K562 (cell line): ENCODE data around the gene BTG2. TPM values are rescaled to one million over a fixed set of nuclear protein-coding genes. Genes with fewer than 3 reads are reported as not detected.
A peak's percentile ranks its signal among the peaks of the same experiment; 100 is the strongest.

Experiments
- ARID4B ChIP-seq: sonication (generic); formaldehyde crosslinking; IDR thresholded peaks from 2 replicates; pipeline ENCODE4 v1.8.0; 2022; ENCODE audit warnings: mild to moderate bottlenecking, missing genetic modification reagents
- ATF7 ChIP-seq: fragments of 450-650 bp; IDR thresholded peaks from 2 replicates; pipeline ENCODE4 v1.7.1; 2014; ENCODE audit warnings: mild to moderate bottlenecking, moderate library complexity
- DEAF1 ChIP-seq: fragments of 450-650 bp; formaldehyde crosslinking; IDR thresholded peaks from 2 replicates; pipeline ENCODE4 v1.4.0; 2020; ENCODE audit warnings: mild to moderate bottlenecking, moderate library complexity
- ETV1 ChIP-seq: fragments of 450-650 bp; conservative IDR thresholded peaks from 2 replicates; pipeline ENCODE4 v1.6.1; 2016; ENCODE audit warnings: missing genetic modification characterization, control low read depth, low read depth, missing compliant biosample characterization
- HNRNPK ChIP-seq: fragments of 200-400 bp; formaldehyde crosslinking; IDR thresholded peaks from one replicate; pipeline ENCODE4 v1.6.1; 2018; ENCODE audit warnings: mild to moderate bottlenecking, low read depth, low read length; ENCODE audit not compliant: poor library complexity, severe bottlenecking
- IFI16 ChIP-seq: fragments of 250-450 bp; sonication (Bioruptor Pico); IDR thresholded peaks from 2 replicates; pipeline ENCODE4 v2.1.2; 2022; ENCODE audit warnings: mild to moderate bottlenecking, inconsistent platforms
- ILK ChIP-seq: fragments of 450-650 bp; IDR thresholded peaks from 2 replicates; pipeline ENCODE4 v1.6.1; 2016; ENCODE audit warnings: missing genetic modification characterization, low read depth, mild to moderate bottlenecking, missing compliant biosample characterization, moderate library complexity, borderline replicate concordance
- KAT2B ChIP-seq: IDR thresholded peaks from one replicate; pipeline ENCODE4 v1.6.1; 2012; ENCODE audit warnings: low read depth, mild to moderate bottlenecking, control low read depth, inconsistent platforms, low read length, moderate library complexity
- MTF1 ChIP-seq: fragments of 250-450 bp; sonication (Bioruptor Pico); IDR thresholded peaks from 2 replicates; pipeline ENCODE4 v1.9.0; 2021; ENCODE audit warnings: moderate library complexity, mild to moderate bottlenecking, inconsistent platforms, borderline replicate concordance
- MYNN ChIP-seq, 2 experiments: sonication (generic); formaldehyde crosslinking in 1 of 2; IDR thresholded peaks; 2 replicates each; pipeline versions ENCODE4 v1.5.0 to v1.6.1; 2016 to 2020; ENCODE audit warnings: antibody characterized with exemption in 1 of 2, missing genetic modification reagents in 1 of 2
- OTX1 ChIP-seq: fragments of 450-650 bp; formaldehyde crosslinking; IDR thresholded peaks from 2 replicates; pipeline ENCODE4 v1.4.0; 2022; ENCODE audit warnings: mild to moderate bottlenecking
- PRDM10 ChIP-seq: fragments of 450-650 bp; IDR thresholded peaks from 2 replicates; pipeline ENCODE4 v1.6.1; 2018; ENCODE audit not compliant: partially characterized antibody
- RBM17 ChIP-seq: fragments of 200-400 bp; formaldehyde crosslinking; IDR thresholded peaks from 2 replicates; pipeline ENCODE4 v1.6.1; 2017; ENCODE audit warnings: low read depth, mild to moderate bottlenecking, low read length, borderline replicate concordance
- ZNF134 ChIP-seq: fragments of 250-450 bp; sonication (Bioruptor Pico); conservative IDR thresholded peaks from 2 replicates; pipeline ENCODE4 v1.4.0; 2020
- ZNF146 ChIP-seq: IDR thresholded peaks from one replicate; pipeline ENCODE4 v1.6.1; 2018; ENCODE audit warnings: missing compliant biosample characterization; ENCODE audit not compliant: unreplicated experiment
- ZNF785 ChIP-seq: fragments of 250-450 bp; sonication (Bioruptor Pico); IDR thresholded peaks from 2 replicates; pipeline ENCODE4 v1.4.0; 2020; ENCODE audit warnings: mild to moderate bottlenecking
- polyA plus RNA-seq, 8 experiments: library from polyadenylated mRNA; depleted of rRNA in 4 of 8; stranded (reverse) in 5 of 8; unstranded in 3 of 8; fragments of >200 nt; fragmentation: Nextera tagmentation in 2 of 8; fragmentation: Illumina TruSeq in 1 of 8; extraction: Ambion mirVana in 2 of 8; extraction: Trizol in 1 of 8; gene quantifications; 2 replicates each; pipeline versions ENCODE4 v1.2.1 to v1.2.3, GENCODE V29; 2011 to 2014; ENCODE audit warnings: inconsistent platforms in 1 of 8, missing spikeins in 1 of 8
- total RNA-seq, 7 experiments: library from RNA; depleted of rRNA in 6 of 7; stranded (reverse); fragments of >200 nt in 6 of 7; fragmentation: Illumina TruSeq in 2 of 7; extraction: Trizol in 2 of 7; gene quantifications; 2 replicates each; pipeline versions ENCODE4 v1.2.1 to v1.2.3, GENCODE V29; 2011 to 2021; ENCODE audit warnings: low replicate concordance in 1 of 7

The BTG2 gene
- total and polyA plus RNA-seq, 9 of the 15 experiments (the other 6 are each of a cell fraction or from before 2014, with no cell fraction given), result 2.3 to 41.9 (median 8.7) TPM

- TF ChIP-seq DEAF1 (CRISPR knock-in tag), result peak; percentile 90
- TF ChIP-seq RBM17, result no peak
- TF ChIP-seq ILK (tag), result no peak
- 0 out of 2 replicates have a peak, but pooled peaks have one; percentile 7 for TF ChIP-seq OTX1 (CRISPR knock-in tag)
- TF ChIP-seq ATF7, result peak; percentile 27; the same call in 1 of the 2 replicates
- TF ChIP-seq IFI16 (CRISPR knock-in tag), result no peak
- no peak for TF ChIP-seq MTF1 (CRISPR knock-in tag)
- no peak for TF ChIP-seq HNRNPK
- no peak for TF ChIP-seq ZNF134
- no peak for TF ChIP-seq ZNF785 (CRISPR knock-in tag)
- TF ChIP-seq ETV1 (tag), result peak; percentile 74
- no peak for TF ChIP-seq KAT2B
- no peak for TF ChIP-seq ARID4B (CRISPR knock-in tag)
- TF ChIP-seq MYNN (IDR thresholded peaks at IDR 0.05), result 0 out of 2 replicates have a peak, but pooled peaks have one; percentile 23
- no peak for TF ChIP-seq MYNN (CRISPR knock-in tag; IDR thresholded peaks at IDR 0.05)
- TF ChIP-seq PRDM10, result no peak
- TF ChIP-seq ZNF146 (CRISPR knock-in tag), result no peak
Measured at GRCh38 chr1:203268901-203269653, 36.2 kb upstream of the BTG2 start (continued).
